HFF-Myc (cell line): ENCODE data around the gene TEX264.
"Not testable (repeated sequence)": the region's sequence is repeated elsewhere in the genome, so short reads cannot be mapped to it uniquely, and the experiment has no call there.

ENCODE experiments used
- DNase-seq: peaks from one replicate; pipeline ENCODE4 v3.0.0-alpha.2; 2011; ENCODE audit warnings: low read depth; ENCODE audit errors: extremely low read depth
- H3K4me3 ChIP-seq: replicated peaks from 2 replicates; pipeline ENCODE4 v1.5.1; 2011; ENCODE audit warnings: low read depth, mild to moderate bottlenecking, control low read depth, low read length
- CTCF ChIP-seq: IDR thresholded peaks from 2 replicates; pipeline ENCODE4 v1.5.1; 2012; ENCODE audit warnings: mild to moderate bottlenecking, low read depth, low read length, control low read depth; ENCODE audit errors: missing control alignments

The TEX264 gene

GRCh38 chr3:51642462-51642861, 28.6 kb upstream of the TEX264 start:
- peak; percentile 27 for TF ChIP-seq CTCF
- no peak for DNase-seq
- H3K4me3 ChIP-seq, result no peak overlapping the region

- no peak for DNase-seq
- no peak for TF ChIP-seq CTCF
- no peak overlapping the region for H3K4me3 ChIP-seq
Measured at GRCh38 chr3:51646091-51646490, 25.0 kb upstream of the TEX264 start.

- H3K4me3 ChIP-seq, DNase-seq: not testable (repeated sequence)
Measured at GRCh38 chr3:51652103-51652502, 18.9 kb upstream of the TEX264 start.

GRCh38 chr3:51653409-51653808, 17.6 kb upstream of the TEX264 start:
- not testable (repeated sequence) for DNase-seq, H3K4me3 ChIP-seq

GRCh38 chr3:51657234-51657633, 13.8 kb upstream of the TEX264 start:
- no peak for TF ChIP-seq CTCF
- no peak for DNase-seq
- no peak overlapping the region for H3K4me3 ChIP-seq

- H3K4me3 ChIP-seq, result no peak overlapping the region
- no peak for TF ChIP-seq CTCF
- DNase-seq, result no peak
Measured at GRCh38 chr3:51659942-51660341, 11.1 kb upstream of the TEX264 start.

GRCh38 chr3:51662456-51662855, 8.6 kb upstream of the TEX264 start:
- TF ChIP-seq CTCF, result no peak
- H3K4me3 ChIP-seq, result no peak overlapping the region
- no peak for DNase-seq

GRCh38 chr3:51668756-51669155, 2.3 kb upstream of the TEX264 start:
- no peak for DNase-seq
- TF ChIP-seq CTCF, result no peak
- H3K4me3 ChIP-seq, result no peak overlapping the region
